Measurements from ENCODE around the gene ARPC5. TPM values are rescaled to one million over a fixed set of nuclear protein-coding genes. Genes with fewer than 3 reads are reported as not detected.

ARPC5 gene
- total and polyA plus RNA-seq, 10 of the 15 experiments (the other 5 are each of a cell fraction or from before 2014, with no cell fraction given): 238 to 784 (median 309) TPM

GRCh38 chr1:183593356-183593755 lies 42.2 kb downstream of the ARPC5 start (continued):
- TF ChIP-seq, protein P1, sequence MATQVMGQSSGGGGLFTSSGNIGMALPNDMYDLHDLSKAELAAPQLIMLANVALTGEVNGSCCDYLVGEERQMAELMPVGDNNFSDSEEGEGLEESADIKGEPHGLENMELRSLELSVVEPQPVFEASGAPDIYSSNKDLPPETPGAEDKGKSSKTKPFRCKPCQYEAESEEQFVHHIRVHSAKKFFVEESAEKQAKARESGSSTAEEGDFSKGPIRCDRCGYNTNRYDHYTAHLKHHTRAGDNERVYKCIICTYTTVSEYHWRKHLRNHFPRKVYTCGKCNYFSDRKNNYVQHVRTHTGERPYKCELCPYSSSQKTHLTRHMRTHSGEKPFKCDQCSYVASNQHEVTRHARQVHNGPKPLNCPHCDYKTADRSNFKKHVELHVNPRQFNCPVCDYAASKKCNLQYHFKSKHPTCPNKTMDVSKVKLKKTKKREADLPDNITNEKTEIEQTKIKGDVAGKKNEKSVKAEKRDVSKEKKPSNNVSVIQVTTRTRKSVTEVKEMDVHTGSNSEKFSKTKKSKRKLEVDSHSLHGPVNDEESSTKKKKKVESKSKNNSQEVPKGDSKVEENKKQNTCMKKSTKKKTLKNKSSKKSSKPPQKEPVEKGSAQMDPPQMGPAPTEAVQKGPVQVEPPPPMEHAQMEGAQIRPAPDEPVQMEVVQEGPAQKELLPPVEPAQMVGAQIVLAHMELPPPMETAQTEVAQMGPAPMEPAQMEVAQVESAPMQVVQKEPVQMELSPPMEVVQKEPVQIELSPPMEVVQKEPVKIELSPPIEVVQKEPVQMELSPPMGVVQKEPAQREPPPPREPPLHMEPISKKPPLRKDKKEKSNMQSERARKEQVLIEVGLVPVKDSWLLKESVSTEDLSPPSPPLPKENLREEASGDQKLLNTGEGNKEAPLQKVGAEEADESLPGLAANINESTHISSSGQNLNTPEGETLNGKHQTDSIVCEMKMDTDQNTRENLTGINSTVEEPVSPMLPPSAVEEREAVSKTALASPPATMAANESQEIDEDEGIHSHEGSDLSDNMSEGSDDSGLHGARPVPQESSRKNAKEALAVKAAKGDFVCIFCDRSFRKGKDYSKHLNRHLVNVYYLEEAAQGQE (IDR thresholded peaks at IDR 0.05; ENCODE audit: low read depth, low read length): no peak
- TF ChIP-seq NBN (IDR thresholded peaks at IDR 0.05) (peak; percentile 67; the same call in 1 of the 2 replicates), BACH1 (IDR thresholded peaks at IDR 0.05; ENCODE audit: borderline replicate concordance) (0 out of 2 replicates have a peak, but pooled peaks have one; percentile 7), SMARCA5 (IDR thresholded peaks at IDR 0.05) (peak; percentile 41; the same call in 1 of the 2 replicates), STAT1 (conservative IDR thresholded peaks at IDR 0.05) (no peak), ESRRA (IDR thresholded peaks at IDR 0.05; ENCODE audit: low read length) (no peak), IKZF1 (conservative IDR thresholded peaks at IDR 0.05) (peak; percentile 95), EZH2 (IDR thresholded peaks at IDR 0.05; ENCODE audit: borderline replicate concordance, control insufficient read depth, low read depth, low read length) (no peak), RAD21 (IDR thresholded peaks at IDR 0.05; ENCODE audit: insufficient read depth, low read depth, low read length) (peak; percentile 10; the same call in 1 of the 2 replicates), CTCF (IDR thresholded peaks at IDR 0.05 in 2 of 3, conservative IDR thresholded peaks at IDR 0.05 in 1 of 3; ENCODE audit: control insufficient read depth in 2 of 3, extremely low read depth in 1 of 3, insufficient read depth in 1 of 3, low read depth in 3 of 3, low read length in 3 of 3) (no peak)
- TF ChIP-seq, protein P2, sequence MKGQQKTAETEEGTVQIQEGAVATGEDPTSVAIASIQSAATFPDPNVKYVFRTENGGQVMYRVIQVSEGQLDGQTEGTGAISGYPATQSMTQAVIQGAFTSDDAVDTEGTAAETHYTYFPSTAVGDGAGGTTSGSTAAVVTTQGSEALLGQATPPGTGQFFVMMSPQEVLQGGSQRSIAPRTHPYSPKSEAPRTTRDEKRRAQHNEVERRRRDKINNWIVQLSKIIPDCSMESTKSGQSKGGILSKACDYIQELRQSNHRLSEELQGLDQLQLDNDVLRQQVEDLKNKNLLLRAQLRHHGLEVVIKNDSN (IDR thresholded peaks at IDR 0.05; ENCODE audit: borderline replicate concordance, extremely low read length, insufficient read depth, low read depth, low read length): no peak
- TF ChIP-seq, protein P3, sequence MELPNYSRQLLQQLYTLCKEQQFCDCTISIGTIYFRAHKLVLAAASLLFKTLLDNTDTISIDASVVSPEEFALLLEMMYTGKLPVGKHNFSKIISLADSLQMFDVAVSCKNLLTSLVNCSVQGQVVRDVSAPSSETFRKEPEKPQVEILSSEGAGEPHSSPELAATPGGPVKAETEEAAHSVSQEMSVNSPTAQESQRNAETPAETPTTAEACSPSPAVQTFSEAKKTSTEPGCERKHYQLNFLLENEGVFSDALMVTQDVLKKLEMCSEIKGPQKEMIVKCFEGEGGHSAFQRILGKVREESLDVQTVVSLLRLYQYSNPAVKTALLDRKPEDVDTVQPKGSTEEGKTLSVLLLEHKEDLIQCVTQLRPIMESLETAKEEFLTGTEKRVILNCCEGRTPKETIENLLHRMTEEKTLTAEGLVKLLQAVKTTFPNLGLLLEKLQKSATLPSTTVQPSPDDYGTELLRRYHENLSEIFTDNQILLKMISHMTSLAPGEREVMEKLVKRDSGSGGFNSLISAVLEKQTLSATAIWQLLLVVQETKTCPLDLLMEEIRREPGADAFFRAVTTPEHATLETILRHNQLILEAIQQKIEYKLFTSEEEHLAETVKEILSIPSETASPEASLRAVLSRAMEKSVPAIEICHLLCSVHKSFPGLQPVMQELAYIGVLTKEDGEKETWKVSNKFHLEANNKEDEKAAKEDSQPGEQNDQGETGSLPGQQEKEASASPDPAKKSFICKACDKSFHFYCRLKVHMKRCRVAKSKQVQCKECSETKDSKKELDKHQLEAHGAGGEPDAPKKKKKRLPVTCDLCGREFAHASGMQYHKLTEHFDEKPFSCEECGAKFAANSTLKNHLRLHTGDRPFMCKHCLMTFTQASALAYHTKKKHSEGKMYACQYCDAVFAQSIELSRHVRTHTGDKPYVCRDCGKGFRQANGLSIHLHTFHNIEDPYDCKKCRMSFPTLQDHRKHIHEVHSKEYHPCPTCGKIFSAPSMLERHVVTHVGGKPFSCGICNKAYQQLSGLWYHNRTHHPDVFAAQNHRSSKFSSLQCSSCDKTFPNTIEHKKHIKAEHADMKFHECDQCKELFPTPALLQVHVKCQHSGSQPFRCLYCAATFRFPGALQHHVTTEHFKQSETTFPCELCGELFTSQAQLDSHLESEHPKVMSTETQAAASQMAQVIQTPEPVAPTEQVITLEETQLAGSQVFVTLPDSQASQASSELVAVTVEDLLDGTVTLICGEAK (IDR thresholded peaks at IDR 0.05; ENCODE audit: borderline replicate concordance): no peak

Measured in GM12878 (cell line).